HEK293T (cell line): ENCODE results near the gene RIC8A.

Source experiments
- ELF4 ChIP-seq: fragments of 450-650 bp; IDR thresholded peaks from 2 replicates; pipeline ENCODE4 v1.6.1; 2017; ENCODE audit warnings: antibody characterized with exemption
- FOXK2 ChIP-seq: fragments of 450-650 bp; IDR thresholded peaks from 2 replicates; pipeline ENCODE4 v1.6.1; 2016; ENCODE audit warnings: mild to moderate bottlenecking
- SUZ12 ChIP-seq: fragments of 450-650 bp; IDR thresholded peaks from 2 replicates; pipeline ENCODE4 v1.6.1; 2016; ENCODE audit warnings: mild to moderate bottlenecking

DNA sequence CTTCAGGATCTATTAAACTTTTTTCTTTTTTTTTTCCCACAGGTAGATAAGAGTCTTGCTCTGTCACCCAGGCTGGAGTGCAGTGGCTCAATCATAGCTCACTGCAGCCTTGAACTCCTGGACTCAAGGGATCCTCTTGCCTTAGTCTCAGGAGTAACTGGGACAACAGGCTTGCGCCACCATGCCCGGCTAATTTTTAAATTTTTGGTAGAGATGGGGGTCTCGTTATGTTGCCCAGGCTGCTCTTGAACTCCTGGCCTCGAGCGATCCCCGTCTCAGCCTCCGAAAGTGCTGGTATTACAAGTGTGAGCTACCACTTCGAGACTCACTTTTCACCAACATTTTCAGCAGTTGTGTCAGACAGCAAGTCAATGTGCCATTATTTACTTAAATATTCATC, 27.7 kb downstream of the RIC8A start:
- TF ChIP-seq FOXK2 = no peak
- no peak for TF ChIP-seq ELF4
- TF ChIP-seq SUZ12 = no peak
